ENCODE measurements around the gene COL4A3.
"Not testable (repeated sequence)": the region's sequence is repeated elsewhere in the genome, so short reads cannot be mapped to it uniquely, and the experiment has no call there.

COL4A3 gene

DNA sequence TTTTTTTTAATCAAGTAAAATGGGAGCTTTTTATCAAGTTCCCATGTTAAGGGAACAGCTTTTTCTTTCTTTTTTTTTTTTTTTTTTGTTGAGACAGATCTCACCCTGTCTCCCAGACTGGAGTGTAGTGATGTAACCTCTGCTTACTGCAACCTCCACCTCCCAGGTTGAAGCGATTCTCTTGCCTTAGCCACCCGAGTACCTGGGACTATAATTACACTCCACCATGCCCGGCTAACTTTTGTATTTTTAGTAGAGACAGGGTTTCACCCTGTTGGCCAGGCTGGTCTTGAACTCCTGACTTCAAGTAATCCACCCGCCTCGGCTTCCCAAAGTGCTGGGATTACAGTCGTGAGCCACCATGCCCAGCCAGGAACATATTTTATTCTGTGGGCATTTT lies 61.2 kb downstream of the COL4A3 start:
- H3K14ac ChIP-seq (ENCODE audit: low read length in 2 of 2); H3K36me3 ChIP-seq (ENCODE audit: control insufficient read depth in 1 of 2, insufficient read depth in 2 of 2, low read depth in 1 of 2, low read length in 2 of 2); H3K9ac ChIP-seq (ENCODE audit: low read length); H2BK120ac ChIP-seq (ENCODE audit: low read depth, low read length); H3K23ac ChIP-seq (ENCODE audit: low read length in 2 of 2); H2BK15ac ChIP-seq (ENCODE audit: low read depth, poor library complexity, severe bottlenecking); H3K18ac ChIP-seq (ENCODE audit: low read depth in 1 of 2, low read length in 2 of 2); H2AK5ac ChIP-seq (ENCODE audit: low read length, severe bottlenecking); H2AFZ ChIP-seq (ENCODE audit: low read depth, low read length); H2BK12ac ChIP-seq (ENCODE audit: low read length in 2 of 2); H3K4me1 ChIP-seq (ENCODE audit: control insufficient read depth, insufficient read depth, low read depth, low read length); H3K27me3 ChIP-seq (ENCODE audit: control insufficient read depth in 1 of 2, insufficient read depth in 1 of 2, low read length in 2 of 2); H3K9me3 ChIP-seq (ENCODE audit: control insufficient read depth, low read length); H3K4me2 ChIP-seq (ENCODE audit: low read length, poor library complexity, severe bottlenecking); H3K79me1 ChIP-seq (replicated peaks; ENCODE audit: low read length, poor library complexity, severe bottlenecking); DNase-seq; H3K27ac ChIP-seq (ENCODE audit: low read length, poor library complexity, severe bottlenecking); H2BK5ac ChIP-seq (ENCODE audit: low read depth, low read length, poor library complexity, severe bottlenecking); H3K4me3 ChIP-seq (ENCODE audit: insufficient read depth in 1 of 2, low read depth in 1 of 2, low read length in 2 of 2); H4K91ac ChIP-seq (ENCODE audit: low read length); H3K4ac ChIP-seq (ENCODE audit: low read depth in 1 of 2, low read length in 2 of 2); H4K8ac ChIP-seq (ENCODE audit: low read length): not testable (repeated sequence)
- 92% methylated on average over 6 of the region's 6 CpGs for WGBS

- no peaks in the 10 kb centered on the region for H3K9me3 ChIP-seq (ENCODE audit: control insufficient read depth, low read length)
- H3K4me1 ChIP-seq (ENCODE audit: control insufficient read depth, insufficient read depth, low read depth, low read length), result peaks cover 5% of the 10 kb centered on the region
- H3K4me3 ChIP-seq (ENCODE audit: insufficient read depth in 1 of 2, low read depth in 1 of 2, low read length in 2 of 2), result no peak overlapping the region
- H3K23ac ChIP-seq (ENCODE audit: low read length in 2 of 2), result no peak overlapping the region
- H3K27me3 ChIP-seq (ENCODE audit: control insufficient read depth in 1 of 2, insufficient read depth in 1 of 2, low read length in 2 of 2), result peaks cover 0 to 4% of the 10 kb centered on the region in 2 experiments
- no peaks in the 10 kb centered on the region for H3K36me3 ChIP-seq (ENCODE audit: control insufficient read depth in 1 of 2, insufficient read depth in 2 of 2, low read depth in 1 of 2, low read length in 2 of 2)
- no peak overlapping the region for H2BK5ac ChIP-seq (ENCODE audit: low read depth, low read length, poor library complexity, severe bottlenecking)
- H3K27ac ChIP-seq (ENCODE audit: low read length, poor library complexity, severe bottlenecking), result no peak overlapping the region
- H3K9ac ChIP-seq (ENCODE audit: low read length), result no peak overlapping the region
- no peak overlapping the region for H2BK12ac ChIP-seq (ENCODE audit: low read length in 2 of 2)
- peak overlapping the region in 1 of 2 experiments; percentile 21 for H3K18ac ChIP-seq (ENCODE audit: low read depth in 1 of 2, low read length in 2 of 2)
- no peak overlapping the region for H2AK5ac ChIP-seq (ENCODE audit: low read length, severe bottlenecking)
- 78% methylated on average over 14 of the region's 14 CpGs for WGBS
- no peak overlapping the region for H3K4ac ChIP-seq (ENCODE audit: low read depth in 1 of 2, low read length in 2 of 2)
- peak overlapping the region in 1 of 2 experiments; percentile 60 for H3K14ac ChIP-seq (ENCODE audit: low read length in 2 of 2)
- no peak overlapping the region for H2AFZ ChIP-seq (ENCODE audit: low read depth, low read length)
- H2BK15ac ChIP-seq (ENCODE audit: low read depth, poor library complexity, severe bottlenecking), result no peak overlapping the region
- no peak for DNase-seq
- no peaks in the 10 kb centered on the region for H3K79me1 ChIP-seq (replicated peaks; ENCODE audit: low read length, poor library complexity, severe bottlenecking)
- H4K8ac ChIP-seq (ENCODE audit: low read length), result no peak overlapping the region
- H2BK120ac ChIP-seq (ENCODE audit: low read depth, low read length), result no peak overlapping the region
- no peak overlapping the region for H4K91ac ChIP-seq (ENCODE audit: low read length)
- H3K4me2 ChIP-seq (ENCODE audit: low read length, poor library complexity, severe bottlenecking), result no peak overlapping the region
Measured at GRCh38 chr2:227228061-227228667, 63.7 kb downstream of the COL4A3 start.

- H3K27me3 ChIP-seq (ENCODE audit: control insufficient read depth in 1 of 2, insufficient read depth in 1 of 2, low read length in 2 of 2), result peaks cover 0 to 4% of the 10 kb centered on the region in 2 experiments
- H3K36me3 ChIP-seq (ENCODE audit: control insufficient read depth in 1 of 2, insufficient read depth in 2 of 2, low read depth in 1 of 2, low read length in 2 of 2), result no peaks in the 10 kb centered on the region
- no peak overlapping the region for H2BK120ac ChIP-seq (ENCODE audit: low read depth, low read length)
- H3K4ac ChIP-seq (ENCODE audit: low read depth in 1 of 2, low read length in 2 of 2), result no peak overlapping the region
- no CpG with 5 or more reads among the region's 2 CpGs for WGBS
- H2BK15ac ChIP-seq (ENCODE audit: low read depth, poor library complexity, severe bottlenecking), result no peak overlapping the region
- H3K14ac ChIP-seq (ENCODE audit: low read length in 2 of 2), result no peak overlapping the region
- H2AFZ ChIP-seq (ENCODE audit: low read depth, low read length), result no peak overlapping the region
- no peak overlapping the region for H2BK5ac ChIP-seq (ENCODE audit: low read depth, low read length, poor library complexity, severe bottlenecking)
- no peak overlapping the region for H3K4me3 ChIP-seq (ENCODE audit: insufficient read depth in 1 of 2, low read depth in 1 of 2, low read length in 2 of 2)
- H3K4me2 ChIP-seq (ENCODE audit: low read length, poor library complexity, severe bottlenecking), result no peak overlapping the region
- H3K18ac ChIP-seq (ENCODE audit: low read depth in 1 of 2, low read length in 2 of 2), result no peak overlapping the region
- no peaks in the 10 kb centered on the region for H3K9me3 ChIP-seq (ENCODE audit: control insufficient read depth, low read length)
- no peak for DNase-seq
- H3K79me1 ChIP-seq (replicated peaks; ENCODE audit: low read length, poor library complexity, severe bottlenecking), result no peaks in the 10 kb centered on the region
- no peak overlapping the region for H4K8ac ChIP-seq (ENCODE audit: low read length)
- no peak overlapping the region for H2AK5ac ChIP-seq (ENCODE audit: low read length, severe bottlenecking)
- no peak overlapping the region for H3K27ac ChIP-seq (ENCODE audit: low read length, poor library complexity, severe bottlenecking)
- no peak overlapping the region for H4K91ac ChIP-seq (ENCODE audit: low read length)
- no peak overlapping the region for H3K23ac ChIP-seq (ENCODE audit: low read length in 2 of 2)
- no peak overlapping the region for H2BK12ac ChIP-seq (ENCODE audit: low read length in 2 of 2)
- H3K4me1 ChIP-seq (ENCODE audit: control insufficient read depth, insufficient read depth, low read depth, low read length), result peaks cover 5% of the 10 kb centered on the region
- no peak overlapping the region for H3K9ac ChIP-seq (ENCODE audit: low read length)
Measured at GRCh38 chr2:227230151-227230550, 65.7 kb downstream of the COL4A3 start.

- H2BK15ac ChIP-seq (ENCODE audit: low read depth, poor library complexity, severe bottlenecking), result no peak overlapping the region
- H2BK120ac ChIP-seq (ENCODE audit: low read depth, low read length), result no peak overlapping the region
- no peak overlapping the region for H2BK5ac ChIP-seq (ENCODE audit: low read depth, low read length, poor library complexity, severe bottlenecking)
- no peaks in the 10 kb centered on the region for H3K9me3 ChIP-seq (ENCODE audit: control insufficient read depth, low read length)
- no peak overlapping the region for H3K9ac ChIP-seq (ENCODE audit: low read length)
- H3K18ac ChIP-seq (ENCODE audit: low read depth in 1 of 2, low read length in 2 of 2), result no peak overlapping the region
- H3K27me3 ChIP-seq (ENCODE audit: control insufficient read depth in 1 of 2, insufficient read depth in 1 of 2, low read length in 2 of 2), result peaks cover 0 to under 1% of the 10 kb centered on the region in 2 experiments
- no peaks in the 10 kb centered on the region for H3K4me1 ChIP-seq (ENCODE audit: control insufficient read depth, insufficient read depth, low read depth, low read length)
- no peak for DNase-seq
- H3K4me2 ChIP-seq (ENCODE audit: low read length, poor library complexity, severe bottlenecking), result no peak overlapping the region
- no peak overlapping the region for H3K27ac ChIP-seq (ENCODE audit: low read length, poor library complexity, severe bottlenecking)
- H2AK5ac ChIP-seq (ENCODE audit: low read length, severe bottlenecking), result no peak overlapping the region
- WGBS, result 78% methylated on average over 2 of the region's 2 CpGs
- no peak overlapping the region for H3K4me3 ChIP-seq (ENCODE audit: insufficient read depth in 1 of 2, low read depth in 1 of 2, low read length in 2 of 2)
- H4K91ac ChIP-seq (ENCODE audit: low read length), result no peak overlapping the region
- H3K14ac ChIP-seq (ENCODE audit: low read length in 2 of 2), result no peak overlapping the region
- no peak overlapping the region for H2BK12ac ChIP-seq (ENCODE audit: low read length in 2 of 2)
- no peak overlapping the region for H4K8ac ChIP-seq (ENCODE audit: low read length)
- H3K79me1 ChIP-seq (replicated peaks; ENCODE audit: low read length, poor library complexity, severe bottlenecking), result no peaks in the 10 kb centered on the region
- peak overlapping the region in 1 of 2 experiments; percentile 90 for H3K23ac ChIP-seq (ENCODE audit: low read length in 2 of 2)
- H3K36me3 ChIP-seq (ENCODE audit: control insufficient read depth in 1 of 2, insufficient read depth in 2 of 2, low read depth in 1 of 2, low read length in 2 of 2), result no peaks in the 10 kb centered on the region
- no peak overlapping the region for H3K4ac ChIP-seq (ENCODE audit: low read depth in 1 of 2, low read length in 2 of 2)
- H2AFZ ChIP-seq (ENCODE audit: low read depth, low read length), result no peak overlapping the region
Measured at GRCh38 chr2:227234429-227234828, 70.0 kb downstream of the COL4A3 start.

All from mesenchymal stem cell (in vitro differentiated cells and primary cell).